Mesothelial cell of epicardium (in vitro differentiated cells): ENCODE results near the gene RBBP8NL. TPM values are rescaled to one million over a fixed set of nuclear protein-coding genes. Genes with fewer than 3 reads are reported as not detected.

Experiments used
- DNase-seq, 2 experiments: peaks; one replicate each; pipeline ENCODE4 v3.0.0; 2021; ENCODE audit warnings: low spot score in 2 of 2; ENCODE audit not compliant: unreplicated experiment in 2 of 2
- H3K27ac Mint-ChIP-seq: 2 replicates; pipeline ENCODE4 v1.8.0; 2021; ENCODE audit warnings: mixed read lengths
- H3K27me3 Mint-ChIP-seq: 2 replicates; pipeline ENCODE4 v1.8.0; 2021; ENCODE audit warnings: low read depth, mixed read lengths
- H3K36me3 Mint-ChIP-seq: 2 replicates; pipeline ENCODE4 v1.8.0; 2021; ENCODE audit warnings: mixed read lengths
- H3K4me1 Mint-ChIP-seq: 2 replicates; pipeline ENCODE4 v1.8.0; 2021; ENCODE audit warnings: mixed read lengths
- H3K4me3 Mint-ChIP-seq: 2 replicates; pipeline ENCODE4 v1.8.0; 2021; ENCODE audit warnings: mild to moderate bottlenecking, moderate library complexity, mixed read lengths
- H3K9me3 Mint-ChIP-seq: 2 replicates; pipeline ENCODE4 v1.8.0; 2021; ENCODE audit warnings: mixed read lengths
- total RNA-seq: library from RNA; stranded (reverse); gene quantifications from 3 replicates; pipeline ENCODE4 v1.2.1, GENCODE V29; 2021
- TF ChIP-seq, protein P1 (sequence below): fragments of 200-600 bp; sonication (generic); IDR thresholded peaks from one replicate; pipeline ENCODE4 v1.5.0; 2021; ENCODE audit warnings: antibody characterized with exemption; ENCODE audit not compliant: unreplicated experiment

RBBP8NL gene
- total RNA-seq, 1 donor from 2014 or later, result 13.5 TPM

- TF ChIP-seq, protein P1, sequence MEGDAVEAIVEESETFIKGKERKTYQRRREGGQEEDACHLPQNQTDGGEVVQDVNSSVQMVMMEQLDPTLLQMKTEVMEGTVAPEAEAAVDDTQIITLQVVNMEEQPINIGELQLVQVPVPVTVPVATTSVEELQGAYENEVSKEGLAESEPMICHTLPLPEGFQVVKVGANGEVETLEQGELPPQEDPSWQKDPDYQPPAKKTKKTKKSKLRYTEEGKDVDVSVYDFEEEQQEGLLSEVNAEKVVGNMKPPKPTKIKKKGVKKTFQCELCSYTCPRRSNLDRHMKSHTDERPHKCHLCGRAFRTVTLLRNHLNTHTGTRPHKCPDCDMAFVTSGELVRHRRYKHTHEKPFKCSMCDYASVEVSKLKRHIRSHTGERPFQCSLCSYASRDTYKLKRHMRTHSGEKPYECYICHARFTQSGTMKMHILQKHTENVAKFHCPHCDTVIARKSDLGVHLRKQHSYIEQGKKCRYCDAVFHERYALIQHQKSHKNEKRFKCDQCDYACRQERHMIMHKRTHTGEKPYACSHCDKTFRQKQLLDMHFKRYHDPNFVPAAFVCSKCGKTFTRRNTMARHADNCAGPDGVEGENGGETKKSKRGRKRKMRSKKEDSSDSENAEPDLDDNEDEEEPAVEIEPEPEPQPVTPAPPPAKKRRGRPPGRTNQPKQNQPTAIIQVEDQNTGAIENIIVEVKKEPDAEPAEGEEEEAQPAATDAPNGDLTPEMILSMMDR, result no peak
- Mint-ChIP-seq H3K27me3 (peaks cover 2% of the 10 kb centered on the region), H3K9me3 (no peaks in the 10 kb centered on the region), H3K4me3 (no peak overlapping the region), H3K36me3 (no peaks in the 10 kb centered on the region), H3K4me1 (peaks cover 11% of the 10 kb centered on the region), H3K27ac (no peak overlapping the region)
- DNase-seq, result no peak
Observed at GRCh38 chr20:62446481-62446880, 19.1 kb upstream of the RBBP8NL start.

DNA sequence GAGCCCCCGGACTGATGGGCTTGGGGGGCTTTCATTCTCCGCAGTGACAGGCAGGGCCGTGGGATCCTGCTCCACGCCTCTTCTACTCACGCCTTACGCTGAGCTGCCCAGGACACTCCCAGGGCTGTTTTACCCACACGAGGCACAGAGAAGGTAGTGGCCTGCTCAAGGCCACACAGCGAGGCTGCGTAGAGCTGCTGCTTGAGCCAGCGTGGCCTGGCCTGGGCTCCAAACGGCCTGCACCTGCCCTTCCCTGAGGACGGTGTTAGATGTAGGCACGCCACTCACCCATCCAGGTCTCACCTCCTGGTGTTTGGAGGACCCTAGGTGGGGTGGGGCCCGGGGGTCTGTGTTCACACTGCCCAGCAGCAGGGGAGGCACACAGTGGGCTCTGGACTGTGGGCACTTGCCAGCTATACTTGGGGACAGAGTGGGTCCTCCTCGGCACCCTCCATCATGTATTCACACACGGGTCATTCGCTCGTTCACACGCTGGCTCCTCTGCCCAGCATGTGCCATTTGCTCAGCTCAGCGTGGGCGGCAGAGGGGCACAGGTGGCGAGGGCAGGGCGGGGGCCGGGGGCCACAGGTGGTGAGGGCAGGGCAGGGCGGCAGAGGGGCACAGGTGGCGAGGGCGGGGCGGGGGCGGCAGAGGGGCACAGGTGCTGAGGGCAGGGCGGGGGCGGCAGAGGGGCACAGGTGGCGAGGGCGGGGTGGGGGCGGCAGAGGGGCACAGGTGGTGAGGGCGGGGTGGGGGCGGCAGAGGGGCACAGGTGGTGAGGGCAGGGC, 18.4 kb upstream of the RBBP8NL start:
- no peaks in the 10 kb centered on the region for H3K36me3 Mint-ChIP-seq
- no peak overlapping the region for H3K4me3 Mint-ChIP-seq
- TF ChIP-seq, protein P1, result no peak
- H3K27me3 Mint-ChIP-seq, result peaks cover 2% of the 10 kb centered on the region
- no peak overlapping the region for H3K27ac Mint-ChIP-seq
- no peaks in the 10 kb centered on the region for H3K9me3 Mint-ChIP-seq
- DNase-seq, result no peak
- peaks cover 11% of the 10 kb centered on the region for H3K4me1 Mint-ChIP-seq

- H3K27me3 Mint-ChIP-seq, result no peaks in the 10 kb centered on the region
- H3K4me1 Mint-ChIP-seq, result peaks cover 18% of the 10 kb centered on the region
- TF ChIP-seq, protein P1, result no peak
- H3K4me3 Mint-ChIP-seq, result no peak overlapping the region
- no peak overlapping the region for H3K27ac Mint-ChIP-seq
- no peaks in the 10 kb centered on the region for H3K9me3 Mint-ChIP-seq
- DNase-seq, result no peak
- no peaks in the 10 kb centered on the region for H3K36me3 Mint-ChIP-seq
Observed at GRCh38 chr20:62444286-62444685, 16.9 kb upstream of the RBBP8NL start.

DNA sequence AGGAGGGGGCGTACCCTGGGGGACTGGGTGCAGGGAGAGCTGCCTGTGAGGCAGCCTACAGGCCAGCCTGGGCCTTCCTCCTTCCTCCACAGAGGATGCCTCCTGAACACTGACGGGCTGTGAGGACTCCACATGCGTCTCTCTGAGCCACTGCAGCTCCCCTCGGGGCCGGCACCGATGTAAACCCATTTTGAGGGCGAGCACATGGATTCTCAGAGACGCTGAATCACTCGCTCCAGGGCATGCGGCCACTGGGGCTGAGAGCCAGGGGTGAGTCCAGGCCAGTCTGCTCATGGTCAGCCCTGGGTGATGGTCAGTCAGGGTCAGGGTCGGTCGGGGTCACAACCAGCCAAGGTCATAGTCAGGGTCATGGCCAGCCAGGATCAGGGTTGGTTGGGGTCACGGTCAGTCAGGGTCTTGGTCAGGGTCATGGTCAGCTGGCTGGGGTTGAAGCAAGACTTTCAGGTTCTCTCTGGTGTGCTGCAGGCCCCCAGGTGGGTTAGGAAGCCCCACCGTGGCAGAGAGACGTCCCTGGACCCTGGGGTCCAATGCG, 14.7 kb upstream of the RBBP8NL start:
- Mint-ChIP-seq H3K36me3 (no peaks in the 10 kb centered on the region), H3K4me3 (no peak overlapping the region), H3K4me1 (peaks cover 21% of the 10 kb centered on the region), H3K27me3 (no peaks in the 10 kb centered on the region), H3K27ac (no peak overlapping the region), H3K9me3 (no peaks in the 10 kb centered on the region)
- TF ChIP-seq, protein P1, result no peak
- no peak for DNase-seq

GRCh38 chr20:62439218-62439617, 11.9 kb upstream of the RBBP8NL start:
- no peaks in the 10 kb centered on the region for H3K27me3 Mint-ChIP-seq
- H3K4me1 Mint-ChIP-seq, result peaks cover 18% of the 10 kb centered on the region
- H3K4me3 Mint-ChIP-seq, result no peak overlapping the region
- TF ChIP-seq, protein P1, result no peak
- no peaks in the 10 kb centered on the region for H3K9me3 Mint-ChIP-seq
- no peak for DNase-seq
- H3K27ac Mint-ChIP-seq, result no peak overlapping the region
- H3K36me3 Mint-ChIP-seq, result no peaks in the 10 kb centered on the region
